Activated T-cell treated with anti-CD3 and anti-CD28 coated beads for 48 hours (primary cell): Measurements from ENCODE around the gene ARAP1.

Experiments used
- DNase-seq: peaks from one replicate; pipeline ENCODE4 v3.0.0-alpha.2; 2020; ENCODE audit warnings: low read depth

ARAP1 gene

GRCh38 chr11:72779495-72780128, 27.4 kb upstream of the ARAP1 start:
- DNase-seq = no peak

- DNase-seq = no peak
These were observed 26.6 kb upstream of the ARAP1 start for GRCh38 chr11:72778535-72779494.

- no peak for DNase-seq
These were observed 25.6 kb upstream of the ARAP1 start for GRCh38 chr11:72777755-72778278.

- DNase-seq = no peak
These were observed 24.9 kb upstream of the ARAP1 start for GRCh38 chr11:72776844-72777754.

- DNase-seq = no peak
These were observed 24.1 kb upstream of the ARAP1 start for GRCh38 chr11:72776117-72776843.

GRCh38 chr11:72775288-72776110, 23.3 kb upstream of the ARAP1 start:
- DNase-seq = no peak

GRCh38 chr11:72774499-72774898, 22.3 kb upstream of the ARAP1 start:
- DNase-seq = no peak

- DNase-seq = no peak
These were observed 21.5 kb upstream of the ARAP1 start for GRCh38 chr11:72773696-72774095.

GRCh38 chr11:72773291-72773690, 21.1 kb upstream of the ARAP1 start:
- no peak for DNase-seq

- DNase-seq = no peak
These were observed 19.9 kb upstream of the ARAP1 start for GRCh38 chr11:72772059-72772458.

GRCh38 chr11:72771507-72771906, 19.3 kb upstream of the ARAP1 start:
- DNase-seq = no peak

- no peak for DNase-seq
These were observed 18.6 kb upstream of the ARAP1 start for GRCh38 chr11:72770799-72771198.

GRCh38 chr11:72769680-72770079, 17.5 kb upstream of the ARAP1 start:
- DNase-seq = no peak

- no peak for DNase-seq
These were observed 16.4 kb upstream of the ARAP1 start for GRCh38 chr11:72768581-72768980.

GRCh38 chr11:72767203-72768062, 15.2 kb upstream of the ARAP1 start:
- no peak for DNase-seq

- no peak for DNase-seq
These were observed 14.1 kb upstream of the ARAP1 start for GRCh38 chr11:72766152-72766902.

- DNase-seq = no peak
These were observed 12.3 kb upstream of the ARAP1 start for GRCh38 chr11:72764503-72764902.

GRCh38 chr11:72763823-72764222, 11.6 kb upstream of the ARAP1 start:
- no peak for DNase-seq
